Dedifferentiated amniotic fluid mesenchymal stem cell (primary cell): ENCODE results near the gene TRA2B.

Experiments
- DNase-seq: peaks from one replicate; pipeline ENCODE4 v3.0.0-alpha.2; 2016; ENCODE audit errors: extremely low spot score

Gene TRA2B

GRCh38 chr3:185950728-185951127, 12.9 kb upstream of the TRA2B start:
- no peak for DNase-seq

- no peak for DNase-seq
Measured at GRCh38 chr3:185949515-185949914, 11.7 kb upstream of the TRA2B start.

GRCh38 chr3:185948292-185948691, 10.5 kb upstream of the TRA2B start:
- no peak for DNase-seq

- DNase-seq, result no peak
Measured at GRCh38 chr3:185943760-185944106, 5.9 kb upstream of the TRA2B start.

- peak; percentile 66 for DNase-seq
Measured at GRCh38 chr3:185942907-185943759, 5.3 kb upstream of the TRA2B start.

GRCh38 chr3:185942396-185942795, 4.6 kb upstream of the TRA2B start:
- no peak for DNase-seq

- DNase-seq, result no peak
Measured at GRCh38 chr3:185940951-185941350, 3.1 kb upstream of the TRA2B start.

GRCh38 chr3:185939721-185940120, 1.9 kb upstream of the TRA2B start:
- no peak for DNase-seq

- DNase-seq, result peak; percentile 84
Measured at GRCh38 chr3:185936814-185937688, 763 bp downstream of the TRA2B start.

- DNase-seq, result no peak
Measured at GRCh38 chr3:185936273-185936629, 1.6 kb downstream of the TRA2B start.

- no peak for DNase-seq
Measured at GRCh38 chr3:185935465-185936272, 2.1 kb downstream of the TRA2B start.

GRCh38 chr3:185934767-185935464, 2.9 kb downstream of the TRA2B start:
- no peak for DNase-seq

GRCh38 chr3:185934174-185934557, 3.6 kb downstream of the TRA2B start:
- no peak for DNase-seq

- DNase-seq, result no peak
Measured at GRCh38 chr3:185933374-185934173, 4.2 kb downstream of the TRA2B start.

GRCh38 chr3:185931777-185932612, 5.8 kb downstream of the TRA2B start:
- DNase-seq, result no peak

- DNase-seq, result peak; percentile 43
Measured at GRCh38 chr3:185930393-185931107, 7.3 kb downstream of the TRA2B start.

- DNase-seq, result no peak
Measured at GRCh38 chr3:185929192-185930151, 8.3 kb downstream of the TRA2B start.

- DNase-seq, result no peak
Measured at GRCh38 chr3:185928496-185928895, 9.3 kb downstream of the TRA2B start.
